PC-9 (cell line): ENCODE results near the gene VAV2.

ENCODE experiments used
- EZH2 ChIP-seq: fragments of 200-600 bp; sonication (generic); IDR thresholded peaks from 2 replicates; pipeline ENCODE4 v1.8.0; 2017; ENCODE audit warnings: antibody characterized with exemption, low read depth
- TF ChIP-seq, protein P1 (sequence below): fragments of 200-600 bp; sonication (generic); conservative IDR thresholded peaks from 2 replicates; pipeline ENCODE4 v1.6.1; 2017; ENCODE audit warnings: mixed run types, antibody characterized with exemption, mild to moderate bottlenecking, moderate library complexity

DNA sequence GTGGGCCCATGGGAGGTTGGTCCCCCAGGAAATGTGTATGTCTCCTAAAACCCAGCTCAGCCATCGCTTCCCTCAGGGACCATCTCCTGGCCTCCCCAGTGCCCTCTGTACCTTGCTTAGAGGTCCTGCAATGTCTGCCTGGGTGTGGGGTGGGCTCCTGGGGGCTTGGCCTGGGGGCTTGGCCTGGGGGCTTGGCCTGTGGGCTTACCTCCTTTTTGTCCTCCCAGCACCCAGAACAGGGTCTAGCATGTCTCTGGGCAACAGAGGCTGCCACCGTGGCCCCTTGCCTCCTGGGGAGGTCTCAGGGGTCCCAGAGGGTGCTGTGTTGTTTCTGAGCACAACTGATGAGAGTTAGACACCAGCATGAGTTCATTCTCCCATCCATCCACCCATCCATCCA is 10.7 kb upstream of the VAV2 start:
- TF ChIP-seq, protein P1, sequence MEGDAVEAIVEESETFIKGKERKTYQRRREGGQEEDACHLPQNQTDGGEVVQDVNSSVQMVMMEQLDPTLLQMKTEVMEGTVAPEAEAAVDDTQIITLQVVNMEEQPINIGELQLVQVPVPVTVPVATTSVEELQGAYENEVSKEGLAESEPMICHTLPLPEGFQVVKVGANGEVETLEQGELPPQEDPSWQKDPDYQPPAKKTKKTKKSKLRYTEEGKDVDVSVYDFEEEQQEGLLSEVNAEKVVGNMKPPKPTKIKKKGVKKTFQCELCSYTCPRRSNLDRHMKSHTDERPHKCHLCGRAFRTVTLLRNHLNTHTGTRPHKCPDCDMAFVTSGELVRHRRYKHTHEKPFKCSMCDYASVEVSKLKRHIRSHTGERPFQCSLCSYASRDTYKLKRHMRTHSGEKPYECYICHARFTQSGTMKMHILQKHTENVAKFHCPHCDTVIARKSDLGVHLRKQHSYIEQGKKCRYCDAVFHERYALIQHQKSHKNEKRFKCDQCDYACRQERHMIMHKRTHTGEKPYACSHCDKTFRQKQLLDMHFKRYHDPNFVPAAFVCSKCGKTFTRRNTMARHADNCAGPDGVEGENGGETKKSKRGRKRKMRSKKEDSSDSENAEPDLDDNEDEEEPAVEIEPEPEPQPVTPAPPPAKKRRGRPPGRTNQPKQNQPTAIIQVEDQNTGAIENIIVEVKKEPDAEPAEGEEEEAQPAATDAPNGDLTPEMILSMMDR: no peak
- TF ChIP-seq EZH2: no peak
